Natural killer cell (primary cell): ENCODE data around the gene OR2T5. TPM values are rescaled to one million over a fixed set of nuclear protein-coding genes. Genes with fewer than 3 reads are reported as not detected.
"Not testable (repeated sequence)": the region's sequence is repeated elsewhere in the genome, so short reads cannot be mapped to it uniquely, and the experiment has no call there.

Experiments
- ATAC-seq, 3 donors: fragments of 150-1000 bp in 2 of 3; fragments of 200-7000 bp in 1 of 3; cut with Tn5 transposase; 1 replicate in 1 of 3; 2 replicates in 2 of 3; pipeline ENCODE4 v1.10.0; 2021; ENCODE audit warnings: mild to moderate bottlenecking in 2 of 3, moderate library complexity in 2 of 3
- DNase-seq, 2 donors: peaks; one replicate each; pipeline versions ENCODE4 v3.0.0 to v3.0.0-alpha.2; 2013 to 2021; ENCODE audit warnings: mixed read lengths in 1 of 2
- H3K27ac ChIP-seq: one replicate; pipeline ENCODE4 v1.5.1; 2013; ENCODE audit warnings: mild to moderate bottlenecking, low read length
- H3K27me3 ChIP-seq: one replicate; pipeline ENCODE4 v1.6.1; 2013; ENCODE audit warnings: low read length; ENCODE audit not compliant: control insufficient read depth, insufficient read depth
- H3K36me3 ChIP-seq: one replicate; pipeline ENCODE4 v1.6.1; 2013; ENCODE audit warnings: low read length; ENCODE audit not compliant: control insufficient read depth, insufficient read depth
- H3K4me1 ChIP-seq: one replicate; pipeline ENCODE4 v1.6.1; 2013; ENCODE audit warnings: low read length; ENCODE audit not compliant: control insufficient read depth, insufficient read depth
- H3K4me3 ChIP-seq: one replicate; pipeline ENCODE4 v1.5.1; 2013; ENCODE audit warnings: low read length
- H3K9me3 ChIP-seq: one replicate; pipeline ENCODE4 v1.6.1; 2013; ENCODE audit warnings: low read length; ENCODE audit not compliant: control insufficient read depth, insufficient read depth
- H3K27ac Mint-ChIP-seq, 2 donors: one replicate each; pipeline ENCODE4 v1.8.0; 2022; ENCODE audit warnings: mild to moderate bottlenecking in 2 of 2, mixed read lengths in 2 of 2, moderate library complexity in 1 of 2
- H3K27me3 Mint-ChIP-seq, 2 donors: one replicate each; pipeline ENCODE4 v1.8.0; 2022; ENCODE audit warnings: low read depth in 2 of 2, mixed read lengths in 2 of 2
- H3K36me3 Mint-ChIP-seq: one replicate; pipeline ENCODE4 v1.8.0; 2022; ENCODE audit warnings: mixed read lengths
- H3K4me1 Mint-ChIP-seq, 2 donors: one replicate each; pipeline ENCODE4 v1.8.0; 2022; ENCODE audit warnings: mixed read lengths in 2 of 2
- H3K4me3 Mint-ChIP-seq: one replicate; pipeline ENCODE4 v1.8.0; 2022; ENCODE audit warnings: mild to moderate bottlenecking, moderate library complexity, mixed read lengths
- H3K9me3 Mint-ChIP-seq, 2 donors: one replicate each; pipeline ENCODE4 v1.8.0; 2022; ENCODE audit warnings: mixed read lengths in 2 of 2
- WGBS: methylation state at CpG from one replicate; pipeline ENCODE4 v1.1.7; 2013; ENCODE audit warnings: missing lambda C conversion rate; ENCODE audit not compliant: insufficient coverage; 5-methylcytosine and 5-hydroxymethylcytosine counted together
- intact Hi-C: fragments of 100-400 bp; cut with micrococcal nuclease; formaldehyde crosslinking; loops from one replicate; pipeline ENCODE4 v1.14.2; 2022
- total RNA-seq, 4 donors: library from RNA; stranded (reverse); fragments of 120-200 nt in 1 of 4; gene quantifications; one replicate each; pipeline versions ENCODE4 v1.2.3 to v1.2.4, GENCODE V29; 2013 to 2022
- TF ChIP-seq, protein P1 (sequence below): fragments of 200-600 bp; IDR thresholded peaks from one replicate; pipeline ENCODE4 v1.8.0; 2022; ENCODE audit warnings: antibody characterized with exemption

OR2T5 gene
- total RNA-seq, 3 donors from 2014 or later (not counting 1 experiment from before 2014, with no cell fraction given) = not detected

DNA sequence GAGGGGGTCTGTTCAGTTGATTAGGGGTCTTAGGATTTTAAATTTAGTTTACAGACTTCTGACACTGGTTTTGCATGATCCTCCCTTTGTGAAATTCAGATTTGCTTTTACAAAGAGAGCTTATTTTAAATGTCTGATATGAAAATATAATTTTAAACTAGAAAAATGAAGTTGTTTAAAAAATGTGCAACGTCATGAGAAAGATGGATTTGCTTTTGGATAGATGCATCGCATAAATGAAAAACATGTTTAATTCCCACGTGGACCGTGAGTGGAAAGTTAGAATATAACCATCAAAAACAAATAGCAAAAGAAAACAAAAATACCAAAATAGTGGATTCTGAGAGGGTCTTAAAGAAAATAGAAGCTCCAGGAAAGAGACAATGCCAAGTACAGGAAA, 17.2 kb upstream of the OR2T5 start:
- H3K4me3 Mint-ChIP-seq = no peak overlapping the region
- H3K27me3 Mint-ChIP-seq = peaks cover 6 to 7% of the 10 kb centered on the region in 2 donors
- WGBS = 20% methylated on average over 1 of the region's 4 CpGs

GRCh38 chr1:248472111-248472510, 16.3 kb upstream of the OR2T5 start:
- H3K9me3 Mint-ChIP-seq, H3K36me3 ChIP-seq, ATAC-seq, H3K4me1 ChIP-seq, H3K27me3 ChIP-seq, intact Hi-C loops, DNase-seq, H3K27ac Mint-ChIP-seq, H3K4me3 ChIP-seq, H3K9me3 ChIP-seq, H3K27ac ChIP-seq, H3K27me3 Mint-ChIP-seq, H3K4me1 Mint-ChIP-seq, H3K4me3 Mint-ChIP-seq, H3K36me3 Mint-ChIP-seq: not testable (repeated sequence)
- no CpG with 5 or more reads among the region's 2 CpGs for WGBS

More for the DNA sequence above, 17.2 kb upstream of the OR2T5 start:
- H3K4me1 Mint-ChIP-seq = no peaks in the 10 kb centered on the region
- Histone ChIP-seq H3K9me3 (no peaks in the 10 kb centered on the region), H3K36me3 (no peaks in the 10 kb centered on the region), H3K4me3 (no peak overlapping the region), H3K27me3 (no peaks in the 10 kb centered on the region), H3K4me1 (no peaks in the 10 kb centered on the region), H3K27ac (no peak overlapping the region)
- intact Hi-C loops = no loop called here
- H3K27ac Mint-ChIP-seq = no peak overlapping the region
- TF ChIP-seq, protein P1, sequence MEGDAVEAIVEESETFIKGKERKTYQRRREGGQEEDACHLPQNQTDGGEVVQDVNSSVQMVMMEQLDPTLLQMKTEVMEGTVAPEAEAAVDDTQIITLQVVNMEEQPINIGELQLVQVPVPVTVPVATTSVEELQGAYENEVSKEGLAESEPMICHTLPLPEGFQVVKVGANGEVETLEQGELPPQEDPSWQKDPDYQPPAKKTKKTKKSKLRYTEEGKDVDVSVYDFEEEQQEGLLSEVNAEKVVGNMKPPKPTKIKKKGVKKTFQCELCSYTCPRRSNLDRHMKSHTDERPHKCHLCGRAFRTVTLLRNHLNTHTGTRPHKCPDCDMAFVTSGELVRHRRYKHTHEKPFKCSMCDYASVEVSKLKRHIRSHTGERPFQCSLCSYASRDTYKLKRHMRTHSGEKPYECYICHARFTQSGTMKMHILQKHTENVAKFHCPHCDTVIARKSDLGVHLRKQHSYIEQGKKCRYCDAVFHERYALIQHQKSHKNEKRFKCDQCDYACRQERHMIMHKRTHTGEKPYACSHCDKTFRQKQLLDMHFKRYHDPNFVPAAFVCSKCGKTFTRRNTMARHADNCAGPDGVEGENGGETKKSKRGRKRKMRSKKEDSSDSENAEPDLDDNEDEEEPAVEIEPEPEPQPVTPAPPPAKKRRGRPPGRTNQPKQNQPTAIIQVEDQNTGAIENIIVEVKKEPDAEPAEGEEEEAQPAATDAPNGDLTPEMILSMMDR = no peak
- no peak for DNase-seq
- H3K9me3 Mint-ChIP-seq = peaks cover 0 to 2% of the 10 kb centered on the region in 2 donors
- no peak for ATAC-seq
- H3K36me3 Mint-ChIP-seq = no peaks in the 10 kb centered on the region

- H3K9me3 ChIP-seq, H3K27me3 Mint-ChIP-seq, H3K36me3 Mint-ChIP-seq, H3K27ac Mint-ChIP-seq, DNase-seq, ATAC-seq, intact Hi-C loops, H3K4me1 Mint-ChIP-seq, H3K27ac ChIP-seq, H3K27me3 ChIP-seq, H3K4me3 ChIP-seq, H3K9me3 Mint-ChIP-seq, H3K4me3 Mint-ChIP-seq, H3K36me3 ChIP-seq, H3K4me1 ChIP-seq: not testable (repeated sequence)
- WGBS = no CpG with 5 or more reads among the region's 2 CpGs
Measured at GRCh38 chr1:248473051-248473450, 15.3 kb upstream of the OR2T5 start, which contains the start of gene OR2T3. TSS of gene OR2T3 (plus strand) at chr1:248473351. CDS start at chr1:248473351, 0 bp downstream.

- WGBS = no CpG with 5 or more reads among the region's 1 CpG
- intact Hi-C loops, H3K27ac ChIP-seq, H3K27me3 ChIP-seq, H3K36me3 Mint-ChIP-seq, H3K4me3 ChIP-seq, H3K9me3 ChIP-seq, H3K36me3 ChIP-seq, H3K4me1 ChIP-seq, H3K4me1 Mint-ChIP-seq, H3K4me3 Mint-ChIP-seq, DNase-seq, H3K9me3 Mint-ChIP-seq, H3K27ac Mint-ChIP-seq, ATAC-seq: not testable (repeated sequence)
- H3K27me3 Mint-ChIP-seq = peaks cover 12 to 17% of the 10 kb centered on the region in 2 donors
Measured at GRCh38 chr1:248475660-248476059, 12.7 kb upstream of the OR2T5 start.

DNA sequence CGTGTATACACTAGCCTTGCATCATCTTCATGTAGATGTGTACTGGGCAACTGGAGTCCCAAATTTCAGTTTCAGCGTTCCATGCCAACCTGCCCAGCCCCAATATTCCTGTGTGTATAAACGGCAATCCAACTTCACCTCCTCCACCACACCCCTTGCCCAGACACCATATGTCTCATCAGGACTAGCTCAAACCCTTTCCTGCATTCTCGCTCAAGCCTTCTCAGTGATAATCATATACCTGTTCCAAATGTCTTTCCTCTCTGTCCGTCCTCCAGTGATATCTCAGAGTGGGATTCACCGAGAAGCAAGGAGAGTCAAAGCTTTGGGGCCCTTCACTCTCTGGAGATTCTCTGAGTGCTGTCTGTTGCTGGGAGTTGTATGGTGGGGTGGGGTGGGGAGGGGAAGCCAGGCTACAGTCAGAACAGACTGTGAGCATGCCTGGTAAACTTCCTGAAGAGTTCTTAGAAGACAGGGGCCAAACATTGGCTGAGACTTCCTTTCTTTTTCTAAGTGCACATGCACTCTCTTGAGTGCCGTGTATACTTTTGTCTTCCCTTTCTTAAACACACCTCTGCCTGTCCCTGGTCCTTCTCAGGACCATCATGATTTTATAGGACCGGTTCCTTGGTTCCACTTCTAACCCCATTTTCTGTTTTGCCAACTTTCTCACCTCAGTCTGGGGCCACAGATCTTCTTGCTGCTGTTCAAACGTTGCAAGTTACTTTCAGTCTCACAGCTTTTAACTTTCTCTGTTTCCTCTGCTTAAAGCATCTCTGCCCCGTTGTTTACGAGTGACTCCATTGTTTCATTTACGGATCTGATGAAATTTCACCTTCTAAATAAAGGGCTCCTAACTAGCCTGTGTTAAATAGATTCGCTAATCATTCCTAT, 6.5 kb upstream of the OR2T5 start:
- H3K36me3 ChIP-seq, H3K9me3 ChIP-seq, intact Hi-C loops, H3K27ac ChIP-seq, H3K4me3 ChIP-seq, H3K36me3 Mint-ChIP-seq, H3K9me3 Mint-ChIP-seq, H3K4me1 ChIP-seq, H3K27me3 ChIP-seq: not testable (repeated sequence)
- 36% methylated on average over 9 of the region's 13 CpGs for WGBS
- Mint-ChIP-seq H3K27ac (peak overlapping the region; percentile 34 to 79), H3K27me3 (peaks cover 6 to 10% of the 10 kb centered on the region in 2 donors), H3K4me3 (peak overlapping the region; percentile 73), H3K4me1 (peaks cover 7 to 13% of the 10 kb centered on the region in 2 donors)
- DNase-seq (peak in 1 of 2 donors; percentile 57), ATAC-seq (peak; percentile 36 to 78 (median 66))

- ATAC-seq, H3K4me1 ChIP-seq, DNase-seq, H3K4me3 Mint-ChIP-seq, intact Hi-C loops, H3K4me1 Mint-ChIP-seq, H3K9me3 Mint-ChIP-seq, H3K4me3 ChIP-seq, H3K27me3 Mint-ChIP-seq, H3K27me3 ChIP-seq, H3K27ac Mint-ChIP-seq, H3K36me3 ChIP-seq, H3K36me3 Mint-ChIP-seq, H3K9me3 ChIP-seq, H3K27ac ChIP-seq: not testable (repeated sequence)
- no CpG with 5 or more reads among the region's 5 CpGs for WGBS
Measured at GRCh38 chr1:248496661-248497060, 8.3 kb downstream of the OR2T5 start.

DNA sequence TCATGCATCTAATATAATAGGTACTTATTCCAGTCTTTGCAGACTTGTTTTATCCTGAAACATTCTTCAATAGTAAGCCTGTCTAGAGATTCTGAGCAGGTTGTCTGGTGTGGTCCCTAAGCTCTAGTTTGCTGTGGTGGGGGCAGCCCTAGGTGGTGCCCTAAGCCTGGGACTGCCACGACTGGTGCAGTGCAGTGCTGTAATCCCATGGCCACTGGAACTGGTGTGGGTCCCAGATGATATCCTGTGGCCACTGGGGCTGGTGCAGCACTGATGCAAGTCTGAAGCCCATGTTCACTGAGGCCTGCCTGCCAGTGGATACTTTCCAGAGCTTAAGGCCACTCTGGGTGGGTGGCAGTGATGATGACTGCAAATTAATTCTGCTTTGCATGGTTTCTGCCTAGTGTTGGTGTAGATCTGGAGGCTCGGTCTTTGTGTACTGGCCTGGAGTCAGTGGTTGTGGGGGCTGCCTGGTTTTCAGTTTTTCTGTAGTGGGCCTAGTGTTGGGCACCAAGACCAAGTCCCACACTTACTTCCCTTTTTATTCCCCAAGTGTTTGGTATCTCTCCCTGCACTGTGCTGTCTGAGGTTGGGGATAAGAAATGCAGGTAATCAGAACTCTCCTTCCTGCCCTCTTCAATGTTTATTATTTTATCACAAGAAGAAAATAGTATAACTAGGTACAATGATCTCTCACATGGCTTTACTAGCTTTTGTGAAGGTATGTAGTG, 12.1 kb downstream of the OR2T5 start:
- H3K9me3 ChIP-seq, H3K27me3 Mint-ChIP-seq, H3K9me3 Mint-ChIP-seq, H3K27me3 ChIP-seq, H3K36me3 ChIP-seq, intact Hi-C loops, H3K4me3 ChIP-seq, H3K36me3 Mint-ChIP-seq, H3K4me1 Mint-ChIP-seq, H3K4me1 ChIP-seq, H3K4me3 Mint-ChIP-seq, ATAC-seq, H3K27ac ChIP-seq, H3K27ac Mint-ChIP-seq, DNase-seq: not testable (repeated sequence)
- 83% methylated on average over 1 of the region's 2 CpGs for whole genome bisulfite sequencing
